Skeletal muscle satellite cell (primary cell): ENCODE results near the gene TGM4.
"Not testable (repeated sequence)": the region's sequence is repeated elsewhere in the genome, so short reads cannot be mapped to it uniquely, and the experiment has no call there.

Experiments used
- H3K27me3 ChIP-seq: 2 replicates; pipeline ENCODE4 v1.7.0; 2013; ENCODE audit warnings: low read length; ENCODE audit not compliant: control insufficient read depth, insufficient read depth
- H3K36me3 ChIP-seq: 2 replicates; pipeline ENCODE4 v1.7.0; 2013; ENCODE audit warnings: mild to moderate bottlenecking, control low read depth, low read length; ENCODE audit not compliant: insufficient read depth
- H3K4me1 ChIP-seq: 2 replicates; pipeline ENCODE4 v1.7.0; 2013; ENCODE audit warnings: low read length; ENCODE audit not compliant: control insufficient read depth, insufficient read depth
- H3K4me2 ChIP-seq: 2 replicates; pipeline ENCODE4 v1.7.0; 2013; ENCODE audit warnings: mild to moderate bottlenecking, low read length
- H3K4me3 ChIP-seq: 2 replicates; pipeline ENCODE4 v1.7.0; 2013; ENCODE audit warnings: low read length
- H3K9ac ChIP-seq: 2 replicates; pipeline ENCODE4 v1.7.0; 2013; ENCODE audit warnings: mild to moderate bottlenecking, low read depth, low read length, moderate library complexity
- H3K9me3 ChIP-seq: replicated peaks from 2 replicates; pipeline ENCODE4 v1.7.0; 2013; ENCODE audit warnings: mild to moderate bottlenecking, control low read depth, low read length

The TGM4 gene

GRCh38 chr3:44856663-44857062, 17.7 kb upstream of the TGM4 start:
- H3K4me1 ChIP-seq, H3K9ac ChIP-seq, H3K4me3 ChIP-seq, H3K4me2 ChIP-seq, H3K27me3 ChIP-seq, H3K9me3 ChIP-seq: not testable (repeated sequence)
- H3K36me3 ChIP-seq = peaks cover 17% of the 10 kb centered on the region

GRCh38 chr3:44860117-44860516, 14.3 kb upstream of the TGM4 start:
- Histone ChIP-seq H3K4me2 (no peak overlapping the region), H3K4me1 (peaks cover 26% of the 10 kb centered on the region), H3K36me3 (peaks cover 3% of the 10 kb centered on the region), H3K9me3 (no peaks in the 10 kb centered on the region), H3K4me3 (no peak overlapping the region), H3K27me3 (no peaks in the 10 kb centered on the region), H3K9ac (no peak overlapping the region)

DNA sequence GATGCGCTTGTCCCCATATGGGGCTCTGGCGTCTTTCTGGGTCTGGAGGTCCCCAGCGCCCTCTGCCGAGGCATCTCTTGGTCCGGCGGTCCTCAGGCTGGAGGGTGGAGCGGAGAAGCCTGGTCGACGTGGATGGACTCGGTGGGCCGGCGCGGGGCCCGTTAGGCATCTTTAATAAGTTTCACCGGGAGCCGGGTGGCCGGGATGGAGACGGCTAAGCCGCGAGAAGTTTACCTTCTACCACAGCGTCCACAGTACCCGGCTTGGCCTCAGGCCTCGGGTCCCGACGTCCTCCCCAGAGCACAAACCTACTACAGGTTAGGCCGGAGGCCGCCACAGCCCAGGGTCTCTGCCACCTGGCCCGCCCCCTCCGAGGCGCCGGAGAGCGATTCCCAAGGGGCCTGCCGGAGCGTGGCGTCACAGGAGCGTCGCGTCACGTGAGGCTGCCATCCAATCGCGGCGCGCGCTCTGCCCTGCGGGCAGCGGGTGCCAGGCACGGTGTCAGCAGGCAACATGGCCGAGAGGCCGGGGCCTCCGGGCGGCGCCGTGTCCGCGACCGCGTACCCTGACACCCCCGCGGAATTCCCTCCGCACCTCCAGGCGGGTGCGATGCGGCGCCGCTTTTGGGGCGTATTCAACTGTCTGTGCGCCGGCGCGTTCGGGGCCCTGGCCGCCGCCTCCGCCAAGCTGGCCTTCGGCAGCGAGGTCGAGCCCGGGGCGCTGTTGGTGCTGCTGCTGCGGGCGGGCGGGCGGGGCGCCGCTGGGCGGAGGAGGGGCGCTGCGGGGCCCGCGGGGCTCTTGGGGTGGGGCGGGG, 12.8 kb upstream of the TGM4 start, which contains the start of gene TMEM42:
TMEM42 (plus strand) TSS at position 501 of the 814 bp plus-strand sequence; CDS start at position 514, 13 bp downstream.
- Histone ChIP-seq H3K27me3 (no peaks in the 10 kb centered on the region), H3K9me3 (no peaks in the 10 kb centered on the region), H3K4me1 (peaks cover 31% of the 10 kb centered on the region), H3K36me3 (peaks cover 4% of the 10 kb centered on the region), H3K9ac (peak within 1 kb of the TSS; percentile 88), H3K4me3 (peak within 1 kb of the TSS; percentile 93), H3K4me2 (peak within 1 kb of the TSS; percentile 95)

DNA sequence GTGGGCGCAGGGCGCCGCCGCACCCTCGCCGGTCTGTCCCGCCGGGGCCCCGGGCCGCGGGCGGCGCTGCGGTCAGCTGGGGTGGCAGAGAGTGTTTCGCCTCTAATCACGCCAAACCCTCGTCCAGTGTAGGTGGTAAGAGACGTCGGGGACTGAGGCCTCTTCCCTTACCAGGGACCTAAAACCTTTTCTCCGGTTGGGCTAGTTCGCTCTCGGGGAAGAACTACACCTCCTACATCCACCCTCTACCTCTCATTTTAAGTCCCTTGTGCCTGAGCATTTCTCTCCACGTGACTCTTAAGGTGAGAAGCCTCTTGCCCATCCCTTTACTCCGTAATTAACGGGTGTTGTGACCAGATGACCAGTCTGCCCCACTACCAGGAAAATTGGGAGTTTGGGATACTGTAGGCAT, 12.2 kb upstream of the TGM4 start:
- peak overlapping the region; percentile 88 for H3K9ac ChIP-seq
- peak overlapping the region; percentile 93 for H3K4me3 ChIP-seq
- peak overlapping the region; percentile 95 for H3K4me2 ChIP-seq
- peaks cover 31% of the 10 kb centered on the region for H3K4me1 ChIP-seq
- H3K36me3 ChIP-seq = peaks cover 8% of the 10 kb centered on the region
- no peaks in the 10 kb centered on the region for H3K27me3 ChIP-seq
- no peaks in the 10 kb centered on the region for H3K9me3 ChIP-seq

DNA sequence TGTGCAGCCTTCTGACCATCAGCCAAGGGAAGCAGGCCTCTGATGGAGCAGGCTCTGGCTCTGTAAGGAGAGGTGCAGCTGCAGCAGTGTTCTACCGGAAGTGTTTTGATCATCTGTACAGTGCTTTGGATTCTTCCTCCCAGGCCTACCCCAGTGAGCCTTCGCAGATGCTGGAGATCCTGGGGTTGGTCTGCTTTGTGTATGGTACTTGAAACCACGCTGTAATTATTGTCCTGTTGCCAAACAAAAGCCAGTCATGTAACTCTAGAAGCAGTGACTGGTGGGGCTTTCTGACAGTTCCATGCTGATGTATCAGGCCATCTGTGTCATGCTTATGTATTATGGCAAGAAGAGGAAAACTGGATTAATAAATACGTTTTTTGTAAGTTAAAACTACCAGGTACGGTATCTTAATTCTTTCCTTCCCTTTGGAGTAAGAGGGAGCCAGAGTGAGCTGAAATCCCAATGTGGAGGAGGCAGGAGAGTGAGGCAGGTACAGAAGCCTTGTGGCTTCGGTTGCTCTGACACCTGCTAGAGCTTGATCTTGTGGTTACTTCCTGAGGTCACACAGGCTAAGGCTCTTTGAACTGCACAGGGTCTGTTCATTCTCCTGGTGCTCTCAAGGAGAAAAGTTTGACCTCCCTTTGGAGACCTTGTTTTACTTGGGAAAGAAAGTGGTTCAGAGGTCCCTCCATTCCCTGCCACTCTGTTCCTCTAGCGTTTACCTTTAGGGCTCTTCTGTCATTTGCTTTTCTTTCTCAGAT, 9.0 kb upstream of the TGM4 start:
- peak overlapping the region; percentile 15 for H3K4me2 ChIP-seq
- no peaks in the 10 kb centered on the region for H3K27me3 ChIP-seq
- peaks cover 6% of the 10 kb centered on the region for H3K36me3 ChIP-seq
- peaks cover 31% of the 10 kb centered on the region for H3K4me1 ChIP-seq
- no peak overlapping the region for H3K4me3 ChIP-seq
- H3K9me3 ChIP-seq = no peaks in the 10 kb centered on the region
- H3K9ac ChIP-seq = no peak overlapping the region

DNA sequence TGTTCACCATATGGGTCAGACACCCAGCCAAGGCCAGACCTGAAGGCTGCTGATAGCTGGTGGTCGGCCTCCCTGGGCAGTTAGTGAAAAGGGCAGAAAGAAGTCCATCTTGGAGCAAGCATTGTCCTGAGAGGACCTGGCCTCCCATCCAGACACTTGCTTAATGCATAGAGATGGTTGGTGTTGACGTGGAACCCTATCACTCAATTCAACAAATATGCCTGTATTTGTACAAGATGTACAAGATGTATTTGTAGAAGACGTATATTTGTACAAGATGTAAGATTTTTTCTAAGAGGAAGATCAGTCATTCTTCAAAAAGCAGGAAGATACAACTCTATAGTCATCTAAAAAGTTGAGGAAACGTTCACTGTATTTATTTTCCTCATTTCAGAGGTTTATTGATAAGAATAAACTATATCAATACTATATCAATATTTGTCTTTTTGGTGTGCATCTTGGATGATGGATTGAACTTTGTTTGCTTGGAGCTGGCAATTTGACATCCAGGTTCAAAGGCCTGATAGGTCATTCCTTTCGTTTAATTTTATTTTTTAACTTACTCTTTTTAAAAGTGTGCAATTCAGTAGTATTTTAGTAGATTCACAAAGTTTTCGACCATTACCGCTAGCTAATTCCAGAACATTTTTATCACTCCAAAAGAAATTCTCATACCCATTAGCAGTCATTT, 6.8 kb upstream of the TGM4 start:
- Histone ChIP-seq H3K9ac (no peak overlapping the region), H3K9me3 (no peaks in the 10 kb centered on the region), H3K4me1 (peaks cover 23% of the 10 kb centered on the region), H3K27me3 (no peaks in the 10 kb centered on the region), H3K4me3 (no peak overlapping the region), H3K36me3 (peaks cover 6% of the 10 kb centered on the region), H3K4me2 (no peak overlapping the region)

- Histone ChIP-seq H3K4me2 (no peak overlapping the region), H3K4me1 (peaks cover 2% of the 10 kb centered on the region), H3K36me3 (peaks cover 6% of the 10 kb centered on the region), H3K9me3 (no peaks in the 10 kb centered on the region), H3K4me3 (no peak overlapping the region), H3K9ac (no peak overlapping the region), H3K27me3 (no peaks in the 10 kb centered on the region)
Observed at GRCh38 chr3:44870375-44871061, 3.9 kb upstream of the TGM4 start.

GRCh38 chr3:44875596-44875995, 1.2 kb downstream of the TGM4 start:
- Histone ChIP-seq H3K9me3 (no peaks in the 10 kb centered on the region), H3K27me3 (no peaks in the 10 kb centered on the region), H3K9ac (no peak overlapping the region), H3K4me2 (no peak overlapping the region), H3K36me3 (no peaks in the 10 kb centered on the region), H3K4me1 (no peaks in the 10 kb centered on the region), H3K4me3 (no peak overlapping the region)

GRCh38 chr3:44877333-44877732, 2.9 kb downstream of the TGM4 start:
- H3K4me2 ChIP-seq = no peak overlapping the region
- no peak overlapping the region for H3K4me3 ChIP-seq
- H3K36me3 ChIP-seq = no peaks in the 10 kb centered on the region
- no peak overlapping the region for H3K9ac ChIP-seq
- no peaks in the 10 kb centered on the region for H3K27me3 ChIP-seq
- H3K9me3 ChIP-seq = no peaks in the 10 kb centered on the region
- H3K4me1 ChIP-seq = no peaks in the 10 kb centered on the region

GRCh38 chr3:44880284-44880683, 5.9 kb downstream of the TGM4 start:
- H3K4me1 ChIP-seq = peaks cover 25% of the 10 kb centered on the region
- H3K4me3 ChIP-seq = no peak overlapping the region
- H3K9ac ChIP-seq = no peak overlapping the region
- no peaks in the 10 kb centered on the region for H3K36me3 ChIP-seq
- H3K27me3 ChIP-seq = no peaks in the 10 kb centered on the region
- no peaks in the 10 kb centered on the region for H3K9me3 ChIP-seq
- H3K4me2 ChIP-seq = no peak overlapping the region
